HUES48 (cell line): ENCODE measurements around the gene MYLK.

Experiments used
- H3K27ac ChIP-seq: one replicate; pipeline ENCODE4 v1.7.0; 2013; ENCODE audit warnings: low read depth, low read length, inconsistent platforms
- H3K27me3 ChIP-seq: 2 replicates; pipeline ENCODE4 v1.6.1; 2013; ENCODE audit warnings: mild to moderate bottlenecking, low read length; ENCODE audit not compliant: control insufficient read depth, insufficient read depth
- H3K36me3 ChIP-seq: 2 replicates; pipeline ENCODE4 v1.6.1; 2013; ENCODE audit warnings: low read length; ENCODE audit not compliant: control insufficient read depth, insufficient read depth
- H3K4me1 ChIP-seq: 2 replicates; pipeline ENCODE4 v1.6.1; 2013; ENCODE audit warnings: mild to moderate bottlenecking, low read length; ENCODE audit not compliant: control insufficient read depth, insufficient read depth
- H3K4me3 ChIP-seq: 2 replicates; pipeline ENCODE4 v1.5.1; 2013; ENCODE audit warnings: mild to moderate bottlenecking, low read depth, low read length
- H3K9ac ChIP-seq: 2 replicates; pipeline ENCODE4 v1.6.1; 2013; ENCODE audit warnings: mild to moderate bottlenecking, low read depth, low read length, moderate library complexity
- H3K9me3 ChIP-seq: 2 replicates; pipeline ENCODE4 v1.6.1; 2013; ENCODE audit warnings: low read length; ENCODE audit not compliant: control insufficient read depth, insufficient read depth

Gene MYLK

GRCh38 chr3:123657568-123657967 lies 226.6 kb downstream of the MYLK start:
- Histone ChIP-seq H3K4me3 (no peak overlapping the region), H3K4me1 (no peaks in the 10 kb centered on the region), H3K27me3 (no peaks in the 10 kb centered on the region), H3K9me3 (peaks cover 3% of the 10 kb centered on the region; the same call in 1 of the 2 replicates), H3K36me3 (no peaks in the 10 kb centered on the region), H3K9ac (no peak overlapping the region), H3K27ac (no peak overlapping the region)

GRCh38 chr3:123657111-123657510 lies 227.0 kb downstream of the MYLK start:
- no peak overlapping the region for H3K27ac ChIP-seq
- peaks cover 2% of the 10 kb centered on the region for H3K4me1 ChIP-seq

DNA sequence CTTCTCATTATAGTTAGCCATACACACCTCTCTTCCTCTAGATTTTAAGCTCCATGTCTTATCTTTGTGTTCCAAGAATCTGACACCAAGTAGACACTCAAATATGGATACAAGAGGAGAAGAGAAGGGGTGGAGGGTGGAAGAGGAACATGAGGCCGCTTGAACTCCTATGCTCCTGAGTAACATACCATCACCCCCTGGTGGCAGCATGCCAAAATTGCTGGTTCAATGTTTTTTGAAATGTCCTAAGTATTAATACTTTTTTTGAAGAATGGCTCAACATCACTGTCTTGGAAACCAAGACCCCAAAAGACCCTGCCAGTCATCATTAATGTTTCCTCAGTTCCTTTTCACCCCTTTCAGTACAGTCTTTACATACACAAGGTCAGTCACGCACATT lies 227.4 kb downstream of the MYLK start:
- no peak overlapping the region for H3K9ac ChIP-seq
- peaks cover 3% of the 10 kb centered on the region; the same call in 1 of the 2 replicates for H3K9me3 ChIP-seq
- H3K27ac ChIP-seq = no peak overlapping the region
- H3K27me3 ChIP-seq = no peaks in the 10 kb centered on the region
- H3K4me3 ChIP-seq = no peak overlapping the region
- H3K36me3 ChIP-seq = no peaks in the 10 kb centered on the region
- peaks cover 6% of the 10 kb centered on the region for H3K4me1 ChIP-seq

More at GRCh38 chr3:123657111-123657510, 227.0 kb downstream of the MYLK start:
- Histone ChIP-seq H3K9ac (no peak overlapping the region), H3K36me3 (no peaks in the 10 kb centered on the region), H3K4me3 (no peak overlapping the region), H3K27me3 (no peaks in the 10 kb centered on the region), H3K9me3 (peaks cover 3% of the 10 kb centered on the region; the same call in 1 of the 2 replicates)

DNA sequence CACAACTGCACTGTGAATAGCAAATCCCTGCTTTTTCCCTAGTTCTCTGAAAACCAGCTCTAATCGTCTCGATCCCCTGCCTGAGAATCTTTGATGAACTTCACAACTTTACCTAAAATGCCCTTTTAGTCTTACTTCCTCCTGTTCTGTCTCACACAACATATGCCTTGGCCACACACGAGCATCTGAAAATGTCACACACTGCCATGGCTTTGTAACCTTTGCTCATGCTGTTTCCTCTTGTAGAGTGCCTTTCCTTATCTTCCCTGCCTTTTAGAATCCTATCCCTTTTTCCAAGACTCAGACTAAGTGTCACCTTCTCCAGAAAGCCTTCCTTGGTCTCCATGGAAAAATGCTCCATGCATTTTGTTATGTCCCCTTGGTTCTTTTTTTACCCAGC lies 227.9 kb downstream of the MYLK start:
- H3K4me1 ChIP-seq = peaks cover 10% of the 10 kb centered on the region
- H3K9ac ChIP-seq = no peak overlapping the region
- H3K4me3 ChIP-seq = no peak overlapping the region
- H3K27me3 ChIP-seq = no peaks in the 10 kb centered on the region
- no peaks in the 10 kb centered on the region for H3K36me3 ChIP-seq
- no peak overlapping the region for H3K27ac ChIP-seq
- H3K9me3 ChIP-seq = peaks cover 3% of the 10 kb centered on the region; the same call in 1 of the 2 replicates

DNA sequence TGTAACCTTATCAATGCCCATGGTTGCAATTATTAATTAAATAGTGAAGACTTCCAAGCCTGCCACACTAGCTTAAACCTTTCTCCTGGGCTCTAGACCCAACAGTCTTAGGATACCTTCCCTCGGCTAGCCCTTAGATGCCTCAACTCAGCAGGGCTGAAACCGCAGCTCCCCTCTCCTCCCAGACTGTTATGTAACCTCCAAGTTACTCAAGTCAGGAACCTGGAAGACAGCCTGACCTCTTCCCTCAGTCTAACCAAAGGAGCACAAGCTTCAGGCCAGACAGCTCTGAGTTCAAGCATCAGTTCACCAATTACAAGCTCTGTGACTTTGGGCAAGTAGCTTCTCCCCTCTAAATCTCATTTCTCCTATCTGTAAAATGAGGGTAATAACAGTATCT lies 228.7 kb downstream of the MYLK start:
- peaks cover 11% of the 10 kb centered on the region for H3K4me1 ChIP-seq
- H3K9ac ChIP-seq = no peak overlapping the region
- H3K27ac ChIP-seq = no peak overlapping the region
- H3K36me3 ChIP-seq = no peaks in the 10 kb centered on the region
- peaks cover 3% of the 10 kb centered on the region; the same call in 1 of the 2 replicates for H3K9me3 ChIP-seq
- H3K27me3 ChIP-seq = no peaks in the 10 kb centered on the region
- no peak overlapping the region for H3K4me3 ChIP-seq

- Histone ChIP-seq H3K27ac (no peak overlapping the region), H3K27me3 (no peaks in the 10 kb centered on the region), H3K9ac (no peak overlapping the region), H3K36me3 (no peaks in the 10 kb centered on the region), H3K9me3 (peaks cover 3% of the 10 kb centered on the region; the same call in 1 of the 2 replicates), H3K4me3 (no peak overlapping the region), H3K4me1 (peaks cover 11% of the 10 kb centered on the region)
Observed at GRCh38 chr3:123653221-123653682, 230.9 kb downstream of the MYLK start.

GRCh38 chr3:123652342-123652984 lies 231.7 kb downstream of the MYLK start:
- H3K27me3 ChIP-seq = no peaks in the 10 kb centered on the region
- no peak overlapping the region for H3K4me3 ChIP-seq
- no peaks in the 10 kb centered on the region for H3K36me3 ChIP-seq
- H3K9me3 ChIP-seq = peaks cover 3% of the 10 kb centered on the region; the same call in 1 of the 2 replicates
- H3K9ac ChIP-seq = no peak overlapping the region
- H3K4me1 ChIP-seq = peaks cover 11% of the 10 kb centered on the region
- H3K27ac ChIP-seq = no peak overlapping the region

DNA sequence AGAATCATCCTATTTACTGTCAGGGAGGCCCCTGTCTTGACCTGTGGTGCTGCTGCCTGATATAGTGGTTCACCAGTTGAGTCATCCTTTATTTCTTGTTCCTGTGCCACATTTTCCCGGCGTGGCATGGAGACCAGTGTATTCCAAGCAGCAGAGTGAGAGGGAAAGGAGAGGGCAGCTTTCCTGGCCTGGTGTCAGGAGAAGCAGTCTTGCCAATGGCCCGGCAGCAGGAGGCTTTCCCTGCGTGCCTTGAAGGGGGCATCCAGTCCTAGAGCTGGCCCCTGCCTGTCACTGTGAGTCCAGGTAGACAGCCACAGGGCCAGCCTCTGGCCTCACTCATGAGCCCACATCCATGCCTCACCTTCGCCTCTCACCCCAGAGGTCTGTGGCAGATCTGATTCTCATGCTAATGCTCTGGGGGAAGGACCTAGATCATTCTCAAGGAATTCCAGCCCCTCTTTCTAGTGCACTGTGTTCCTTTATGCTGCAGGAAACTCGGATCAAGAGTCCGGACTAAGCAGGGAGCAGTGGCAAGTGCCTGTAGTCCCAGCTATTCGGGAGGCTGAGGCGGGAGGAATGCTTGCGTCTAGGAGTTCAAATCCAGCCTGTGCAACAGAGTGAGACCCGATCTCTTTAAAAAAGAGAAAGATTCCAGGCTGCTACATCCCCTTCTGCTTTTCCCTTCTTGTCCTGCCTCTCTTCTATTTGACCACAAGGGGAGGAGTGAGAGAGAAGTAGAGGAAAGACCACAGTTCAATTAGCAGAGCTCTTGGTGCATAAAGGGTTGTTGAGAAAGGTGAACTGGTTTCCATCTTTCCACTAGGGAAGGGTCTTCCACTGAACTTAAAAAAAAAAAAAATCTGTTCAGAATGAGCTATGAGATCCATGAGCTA lies 232.4 kb downstream of the MYLK start:
- Histone ChIP-seq H3K9ac (no peak overlapping the region), H3K9me3 (no peaks in the 10 kb centered on the region), H3K36me3 (no peaks in the 10 kb centered on the region), H3K4me3 (no peak overlapping the region), H3K27me3 (no peaks in the 10 kb centered on the region), H3K27ac (no peak overlapping the region), H3K4me1 (peaks cover 11% of the 10 kb centered on the region)

DNA sequence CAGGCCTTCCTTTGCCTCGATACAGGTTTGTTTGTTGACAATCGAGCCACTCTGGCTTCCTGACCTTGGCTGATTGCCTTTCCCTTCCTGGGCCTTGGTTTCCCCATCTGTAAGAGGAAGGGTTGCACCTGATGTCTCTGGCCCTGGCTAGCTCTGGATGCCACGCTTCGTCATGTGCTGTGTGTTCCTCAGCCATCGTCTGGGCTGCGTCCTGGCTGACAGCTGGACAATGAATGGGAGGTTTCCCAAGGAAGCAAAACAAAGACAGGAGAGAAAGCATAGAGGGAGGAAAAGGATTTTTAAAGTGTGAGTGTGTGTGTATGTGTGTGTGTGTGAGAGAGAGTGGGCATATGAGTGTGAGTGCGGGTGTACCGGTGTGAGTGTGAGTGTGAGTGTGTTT lies 234.0 kb downstream of the MYLK start:
- H3K9ac ChIP-seq = no peak overlapping the region
- H3K36me3 ChIP-seq = no peaks in the 10 kb centered on the region
- no peaks in the 10 kb centered on the region for H3K27me3 ChIP-seq
- H3K9me3 ChIP-seq = no peaks in the 10 kb centered on the region
- H3K4me3 ChIP-seq = no peak overlapping the region
- H3K27ac ChIP-seq = no peak overlapping the region
- H3K4me1 ChIP-seq = peaks cover 11% of the 10 kb centered on the region

DNA sequence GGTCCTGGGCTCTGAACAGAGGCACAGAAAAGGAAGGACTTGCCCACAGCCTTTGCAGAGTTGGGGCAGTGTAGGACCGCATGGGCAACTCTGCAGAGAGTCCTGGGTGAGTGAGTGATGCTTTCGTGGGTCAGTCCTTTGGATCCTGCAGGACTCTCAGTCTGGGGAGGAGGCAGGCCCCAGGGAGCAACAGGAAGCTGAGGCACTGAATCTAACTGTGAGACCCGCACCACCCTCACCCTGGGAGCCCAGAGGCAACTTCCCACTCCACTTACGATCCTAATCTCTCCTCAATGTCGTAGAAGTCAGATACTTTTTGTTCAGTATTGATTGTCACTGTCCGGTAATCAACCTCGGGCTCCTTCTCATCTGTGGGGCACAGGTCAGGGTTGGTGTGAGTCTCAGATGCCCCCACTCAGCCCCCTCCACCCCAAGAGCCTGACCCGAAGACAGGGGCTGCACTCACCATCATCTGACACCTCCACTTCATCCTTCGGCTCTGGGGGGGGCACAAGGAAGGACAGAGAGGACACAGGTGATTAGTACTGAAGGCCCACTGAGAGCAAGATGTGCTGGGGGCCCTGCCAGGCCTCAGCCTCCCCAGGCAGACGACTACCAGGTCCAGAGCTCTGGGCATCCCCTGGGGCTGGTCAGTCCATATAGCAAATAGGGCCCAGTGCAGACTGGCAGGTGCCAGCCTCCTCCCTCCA lies 235.3 kb downstream of the MYLK start:
- H3K27me3 ChIP-seq = no peaks in the 10 kb centered on the region
- no peaks in the 10 kb centered on the region for H3K9me3 ChIP-seq
- peaks cover 11% of the 10 kb centered on the region for H3K4me1 ChIP-seq
- H3K36me3 ChIP-seq = no peaks in the 10 kb centered on the region
- no peak overlapping the region for H3K27ac ChIP-seq
- H3K9ac ChIP-seq = no peak overlapping the region
- no peak overlapping the region for H3K4me3 ChIP-seq
